ENCODE measurements around the gene CORO7. TPM values are rescaled to one million over a fixed set of nuclear protein-coding genes. Genes with fewer than 3 reads are reported as not detected.

Gene CORO7
- total and polyA plus RNA-seq, 9 of the 15 experiments (the other 6 are each of a cell fraction or from before 2014, with no cell fraction given) = 0.45 to 77.2 (median 18.7) TPM

GRCh38 chr16:4370570-4371356 is 45.6 kb downstream of the CORO7 start (continued):
- no peak for TF ChIP-seq ZNF347 (CRISPR knock-in tag; IDR thresholded peaks at IDR 0.05; ENCODE audit: low read depth)
- TF ChIP-seq ZBTB7A (IDR thresholded peaks at IDR 0.05; ENCODE audit: borderline replicate concordance, control insufficient read depth, low read depth, low read length) = 0 out of 2 replicates have a peak, but pooled peaks have one; percentile 21
- TF ChIP-seq ZNF121 (CRISPR knock-in tag; conservative IDR thresholded peaks at IDR 0.05) = 0 out of 2 replicates have a peak, but pooled peaks have one; percentile 6
- peak in 1 of 2 experiments; percentile 54; a peak in 2 of 4 replicates for TF ChIP-seq HDAC1 (IDR thresholded peaks at IDR 0.05)
- 0 out of 2 replicates have a peak, but pooled peaks have one; percentile 12 for TF ChIP-seq ZNF239 (CRISPR knock-in tag; IDR thresholded peaks at IDR 0.05)
- TF ChIP-seq ZC3H8 (IDR thresholded peaks at IDR 0.05) = no peak
- TF ChIP-seq SMAD4 (CRISPR knock-in tag; conservative IDR thresholded peaks at IDR 0.05) = peak; percentile 69; the same call in 1 of the 2 replicates
- TF ChIP-seq ZBTB17 (CRISPR knock-in tag; IDR thresholded peaks at IDR 0.05) = 0 out of 2 replicates have a peak, but pooled peaks have one; percentile 30
- TF ChIP-seq ZBTB40 (IDR thresholded peaks at IDR 0.05) = no peak
- no peak for TF ChIP-seq ZBTB40 (CRISPR knock-in tag; IDR thresholded peaks at IDR 0.05)
- no peak for TF ChIP-seq PBX2 (CRISPR knock-in tag; IDR thresholded peaks at IDR 0.05; ENCODE audit: low read depth)
- TF ChIP-seq PBX2 (tag; conservative IDR thresholded peaks at IDR 0.05; ENCODE audit: low read depth) = no peak
- peak; percentile 74; the same call in 1 of the 2 replicates for TF ChIP-seq STAT5A (IDR thresholded peaks at IDR 0.05; ENCODE audit: borderline replicate concordance, low read length)
- no peak for TF ChIP-seq SRF (CRISPR knock-in tag; IDR thresholded peaks at IDR 0.05)
- TF ChIP-seq ZNF175 (CRISPR knock-in tag; IDR thresholded peaks at IDR 0.05; ENCODE audit: low read depth) = 0 out of 2 replicates have a peak, but pooled peaks have one; percentile 71
- TF ChIP-seq RB1 (IDR thresholded peaks at IDR 0.05; ENCODE audit: low read depth) = no peak
- TF ChIP-seq ARID1B (IDR thresholded peaks at IDR 0.05) = peak; percentile 62

Measured in K562 (cell line).